K562 (cell line): Measurements from ENCODE around the gene THSD8. TPM values are rescaled to one million over a fixed set of nuclear protein-coding genes. Genes with fewer than 3 reads are reported as not detected.
A peak's percentile ranks its signal among the peaks of the same experiment; 100 is the strongest.

Source experiments
- ADNP ChIP-seq: fragments of 200-800 bp; sonication (Bioruptor generic); IDR thresholded peaks from 2 replicates; pipeline ENCODE4 v1.6.1; 2016; ENCODE audit warnings: missing genetic modification characterization, missing compliant biosample characterization
- DPF2 ChIP-seq: fragments of 450-650 bp; IDR thresholded peaks from 2 replicates; pipeline ENCODE4 v1.6.1; 2016
- FOXK2 ChIP-seq, 2 experiments: fragments of 450-650 bp; IDR thresholded peaks in 1 of 2; conservative IDR thresholded peaks in 1 of 2; 2 replicates each; pipeline ENCODE4 v1.6.1; 2016; ENCODE audit warnings: low read depth in 2 of 2, mild to moderate bottlenecking in 1 of 2
- IRF2 ChIP-seq: sonication (generic); formaldehyde crosslinking; IDR thresholded peaks from 2 replicates; pipeline ENCODE4 v1.8.1; 2022; ENCODE audit warnings: mild to moderate bottlenecking, missing genetic modification reagents
- LARP7 ChIP-seq: fragments of 450-650 bp; IDR thresholded peaks from 2 replicates; pipeline ENCODE4 v1.6.1; 2016
- MEF2A ChIP-seq: IDR thresholded peaks from 2 replicates; pipeline ENCODE4 v1.6.1; 2011; ENCODE audit warnings: low read depth, mild to moderate bottlenecking, low read length, moderate library complexity; ENCODE audit not compliant: control insufficient read depth
- NFE2 ChIP-seq: IDR thresholded peaks from 2 replicates; pipeline ENCODE4 v1.6.1; 2014; ENCODE audit warnings: antibody characterized with exemption, low read depth
- NFXL1 ChIP-seq: fragments of 450-650 bp; formaldehyde crosslinking; IDR thresholded peaks from 2 replicates; pipeline ENCODE4 v1.4.0; 2021; ENCODE audit warnings: mild to moderate bottlenecking
- OTX1 ChIP-seq: fragments of 450-650 bp; formaldehyde crosslinking; IDR thresholded peaks from 2 replicates; pipeline ENCODE4 v1.4.0; 2022; ENCODE audit warnings: mild to moderate bottlenecking
- PML ChIP-seq: IDR thresholded peaks from 2 replicates; pipeline ENCODE4 v1.6.1; 2012; ENCODE audit warnings: low read length, inconsistent platforms
- POLR3G ChIP-seq: IDR thresholded peaks from 2 replicates; pipeline ENCODE4 v1.6.1; 2011; ENCODE audit not compliant: insufficient read length, insufficient replicate concordance; ENCODE audit errors: extremely low read depth
- SMARCA5 ChIP-seq: fragments of 450-650 bp; IDR thresholded peaks from 2 replicates; pipeline ENCODE4 v1.6.1; 2016
- polyA plus RNA-seq, 8 experiments: library from polyadenylated mRNA; depleted of rRNA in 4 of 8; stranded (reverse) in 5 of 8; unstranded in 3 of 8; fragments of >200 nt; fragmentation: Nextera tagmentation in 2 of 8; fragmentation: Illumina TruSeq in 1 of 8; extraction: Ambion mirVana in 2 of 8; extraction: Trizol in 1 of 8; gene quantifications; 2 replicates each; pipeline versions ENCODE4 v1.2.1 to v1.2.3, GENCODE V29; 2011 to 2014; ENCODE audit warnings: inconsistent platforms in 1 of 8, missing spikeins in 1 of 8
- total RNA-seq, 7 experiments: library from RNA; depleted of rRNA in 6 of 7; stranded (reverse); fragments of >200 nt in 6 of 7; fragmentation: Illumina TruSeq in 2 of 7; extraction: Trizol in 2 of 7; gene quantifications; 2 replicates each; pipeline versions ENCODE4 v1.2.1 to v1.2.3, GENCODE V29; 2011 to 2021; ENCODE audit warnings: low replicate concordance in 1 of 7
- TF ChIP-seq, protein P1 (sequence below): fragments of 250-450 bp; sonication (Bioruptor Pico); IDR thresholded peaks from 2 replicates; pipeline ENCODE4 v1.4.0; 2020
- TF ChIP-seq, protein P2 (sequence below), 2 experiments: fragments of 450-650 bp; formaldehyde crosslinking in 1 of 2; IDR thresholded peaks; 2 replicates each; pipeline versions ENCODE4 v1.4.0 to v1.6.1; 2014 to 2020; ENCODE audit warnings: mild to moderate bottlenecking in 2 of 2, borderline replicate concordance in 1 of 2, low read depth in 1 of 2
- TF ChIP-seq, protein P3 (sequence below): fragments of 200-800 bp; sonication (Bioruptor generic); IDR thresholded peaks from 2 replicates; pipeline ENCODE4 v1.6.1; 2017; ENCODE audit warnings: missing genetic modification characterization, missing compliant biosample characterization
- TF ChIP-seq, protein P4 (sequence below), 3 experiments: fragments of 200-800 bp in 1 of 3; sonication (Bioruptor generic) in 1 of 3; sonication (generic) in 1 of 3; formaldehyde crosslinking in 1 of 3; IDR thresholded peaks; 2 replicates each; pipeline versions ENCODE4 v1.6.1 to v1.8.0; 2016 to 2022; ENCODE audit warnings: mild to moderate bottlenecking in 2 of 3, missing compliant biosample characterization in 2 of 3, missing genetic modification characterization in 2 of 3, missing genetic modification reagents in 1 of 3

THSD8 gene
- total and polyA plus RNA-seq, 9 of the 15 experiments (the other 6 are each of a cell fraction or from before 2014, with no cell fraction given): 8.4 to 42.4 (median 19.9) TPM; not detected in 2

DNA sequence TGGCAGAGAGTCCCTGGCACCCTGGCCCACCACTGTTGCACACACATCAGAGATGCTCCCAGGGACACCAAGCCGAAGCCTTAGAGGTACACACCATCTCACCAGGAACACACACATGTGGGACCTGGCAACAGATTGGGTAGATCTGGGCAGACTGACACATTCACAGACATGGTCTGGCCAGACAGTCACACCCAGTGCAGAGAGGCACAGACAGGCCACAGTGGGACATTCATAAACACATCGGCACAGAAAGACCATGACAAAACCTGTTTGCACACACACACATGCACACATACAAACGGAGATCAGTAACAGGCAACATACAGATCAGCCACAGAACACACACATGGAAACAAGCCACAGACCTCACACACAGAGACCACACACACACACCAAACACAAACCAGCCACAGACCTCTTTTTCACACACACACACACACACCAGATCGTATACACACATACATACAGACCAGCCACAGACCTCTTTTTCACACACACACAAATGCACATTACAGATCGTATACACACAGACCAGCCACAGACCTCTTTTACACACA is 16.9 kb upstream of the THSD8 start (continued):
- TF ChIP-seq FOXK2 (conservative IDR thresholded peaks at IDR 0.05 in 1 of 2, IDR thresholded peaks at IDR 0.05 in 1 of 2; ENCODE audit: low read depth in 2 of 2) (peak in 1 of 2 experiments; percentile 34; a peak in 1 of 4 replicates), OTX1 (CRISPR knock-in tag) (peak; percentile 77; the same call in 1 of the 2 replicates), MEF2A (no peak), PML (no peak), IRF2 (CRISPR knock-in tag) (no peak), NFE2 (no peak; the same call in 1 of the 2 replicates), NFXL1 (no peak), ADNP (peak; percentile 73; the same call in 1 of the 2 replicates), LARP7 (peak; percentile 75; the same call in 1 of the 2 replicates), SMARCA5 (peak; percentile 56; the same call in 1 of the 2 replicates), POLR3G (no peak), DPF2 (peak; percentile 12; the same call in 1 of the 2 replicates)
- TF ChIP-seq, protein P1, sequence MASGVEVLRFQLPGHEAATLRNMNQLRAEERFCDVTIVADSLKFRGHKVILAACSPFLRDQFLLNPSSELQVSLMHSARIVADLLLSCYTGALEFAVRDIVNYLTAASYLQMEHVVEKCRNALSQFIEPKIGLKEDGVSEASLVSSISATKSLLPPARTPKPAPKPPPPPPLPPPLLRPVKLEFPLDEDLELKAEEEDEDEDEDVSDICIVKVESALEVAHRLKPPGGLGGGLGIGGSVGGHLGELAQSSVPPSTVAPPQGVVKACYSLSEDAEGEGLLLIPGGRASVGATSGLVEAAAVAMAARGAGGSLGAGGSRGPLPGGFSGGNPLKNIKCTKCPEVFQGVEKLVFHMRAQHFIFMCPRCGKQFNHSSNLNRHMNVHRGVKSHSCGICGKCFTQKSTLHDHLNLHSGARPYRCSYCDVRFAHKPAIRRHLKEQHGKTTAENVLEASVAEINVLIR (CRISPR knock-in tag): no peak
- TF ChIP-seq, protein P2, sequence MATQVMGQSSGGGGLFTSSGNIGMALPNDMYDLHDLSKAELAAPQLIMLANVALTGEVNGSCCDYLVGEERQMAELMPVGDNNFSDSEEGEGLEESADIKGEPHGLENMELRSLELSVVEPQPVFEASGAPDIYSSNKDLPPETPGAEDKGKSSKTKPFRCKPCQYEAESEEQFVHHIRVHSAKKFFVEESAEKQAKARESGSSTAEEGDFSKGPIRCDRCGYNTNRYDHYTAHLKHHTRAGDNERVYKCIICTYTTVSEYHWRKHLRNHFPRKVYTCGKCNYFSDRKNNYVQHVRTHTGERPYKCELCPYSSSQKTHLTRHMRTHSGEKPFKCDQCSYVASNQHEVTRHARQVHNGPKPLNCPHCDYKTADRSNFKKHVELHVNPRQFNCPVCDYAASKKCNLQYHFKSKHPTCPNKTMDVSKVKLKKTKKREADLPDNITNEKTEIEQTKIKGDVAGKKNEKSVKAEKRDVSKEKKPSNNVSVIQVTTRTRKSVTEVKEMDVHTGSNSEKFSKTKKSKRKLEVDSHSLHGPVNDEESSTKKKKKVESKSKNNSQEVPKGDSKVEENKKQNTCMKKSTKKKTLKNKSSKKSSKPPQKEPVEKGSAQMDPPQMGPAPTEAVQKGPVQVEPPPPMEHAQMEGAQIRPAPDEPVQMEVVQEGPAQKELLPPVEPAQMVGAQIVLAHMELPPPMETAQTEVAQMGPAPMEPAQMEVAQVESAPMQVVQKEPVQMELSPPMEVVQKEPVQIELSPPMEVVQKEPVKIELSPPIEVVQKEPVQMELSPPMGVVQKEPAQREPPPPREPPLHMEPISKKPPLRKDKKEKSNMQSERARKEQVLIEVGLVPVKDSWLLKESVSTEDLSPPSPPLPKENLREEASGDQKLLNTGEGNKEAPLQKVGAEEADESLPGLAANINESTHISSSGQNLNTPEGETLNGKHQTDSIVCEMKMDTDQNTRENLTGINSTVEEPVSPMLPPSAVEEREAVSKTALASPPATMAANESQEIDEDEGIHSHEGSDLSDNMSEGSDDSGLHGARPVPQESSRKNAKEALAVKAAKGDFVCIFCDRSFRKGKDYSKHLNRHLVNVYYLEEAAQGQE (IDR thresholded peaks at IDR 0.05; ENCODE audit: borderline replicate concordance): no peak
- TF ChIP-seq, protein P2 (CRISPR knock-in tag; IDR thresholded peaks at IDR 0.05; ENCODE audit: low read depth): 0 out of 2 replicates have a peak, but pooled peaks have one; percentile 47
- TF ChIP-seq, protein P3, sequence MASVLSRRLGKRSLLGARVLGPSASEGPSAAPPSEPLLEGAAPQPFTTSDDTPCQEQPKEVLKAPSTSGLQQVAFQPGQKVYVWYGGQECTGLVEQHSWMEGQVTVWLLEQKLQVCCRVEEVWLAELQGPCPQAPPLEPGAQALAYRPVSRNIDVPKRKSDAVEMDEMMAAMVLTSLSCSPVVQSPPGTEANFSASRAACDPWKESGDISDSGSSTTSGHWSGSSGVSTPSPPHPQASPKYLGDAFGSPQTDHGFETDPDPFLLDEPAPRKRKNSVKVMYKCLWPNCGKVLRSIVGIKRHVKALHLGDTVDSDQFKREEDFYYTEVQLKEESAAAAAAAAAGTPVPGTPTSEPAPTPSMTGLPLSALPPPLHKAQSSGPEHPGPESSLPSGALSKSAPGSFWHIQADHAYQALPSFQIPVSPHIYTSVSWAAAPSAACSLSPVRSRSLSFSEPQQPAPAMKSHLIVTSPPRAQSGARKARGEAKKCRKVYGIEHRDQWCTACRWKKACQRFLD (CRISPR knock-in tag): 0 out of 2 replicates have a peak, but pooled peaks have one; percentile 8
- TF ChIP-seq, protein P4, sequence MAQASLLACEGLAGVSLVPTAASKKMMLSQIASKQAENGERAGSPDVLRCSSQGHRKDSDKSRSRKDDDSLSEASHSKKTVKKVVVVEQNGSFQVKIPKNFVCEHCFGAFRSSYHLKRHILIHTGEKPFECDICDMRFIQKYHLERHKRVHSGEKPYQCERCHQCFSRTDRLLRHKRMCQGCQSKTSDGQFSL (CRISPR knock-in tag; IDR thresholded peaks at IDR 0.05): no peak
- TF ChIP-seq, protein P4 (tag; IDR thresholded peaks at IDR 0.05): 0 out of 4 replicates have a peak, but pooled peaks of 1 of the 2 experiments have one; percentile 29
